Measurements from ENCODE around the gene MAN2B1.

DNA sequence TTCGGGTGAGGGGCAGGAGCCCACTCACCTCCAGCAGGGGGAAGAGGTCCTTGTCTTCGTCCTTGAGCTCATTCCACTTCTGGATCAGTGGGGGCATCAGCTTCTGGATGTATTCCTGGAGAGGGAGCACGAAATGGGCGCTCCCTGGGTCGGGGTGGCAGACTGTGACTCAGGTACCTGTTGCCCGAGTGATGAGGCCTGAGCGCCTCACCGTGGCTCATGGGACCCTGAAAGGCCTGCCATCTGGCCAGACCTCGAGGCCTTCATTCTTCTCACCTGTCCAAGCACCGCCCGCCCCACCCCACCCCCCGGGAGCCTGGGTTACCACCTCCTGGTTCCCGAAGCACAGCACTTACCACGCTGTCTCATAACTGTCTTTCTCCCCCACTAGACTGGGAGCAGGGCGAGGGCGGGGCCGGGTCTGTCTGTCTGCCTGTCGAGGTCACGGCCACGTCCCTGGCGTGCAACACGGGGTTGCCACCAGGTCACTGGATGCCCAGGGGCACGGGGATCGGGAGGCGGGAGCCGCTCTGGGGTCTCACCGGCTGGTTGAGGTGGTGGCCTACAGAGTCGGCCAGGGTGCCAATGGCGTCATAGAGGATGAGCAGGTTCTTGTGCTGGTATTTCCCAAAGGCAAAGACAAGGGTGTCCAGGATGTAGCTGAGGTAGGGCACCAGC, 39.3 kb upstream of the MAN2B1 start:
- TF ChIP-seq, protein P1, sequence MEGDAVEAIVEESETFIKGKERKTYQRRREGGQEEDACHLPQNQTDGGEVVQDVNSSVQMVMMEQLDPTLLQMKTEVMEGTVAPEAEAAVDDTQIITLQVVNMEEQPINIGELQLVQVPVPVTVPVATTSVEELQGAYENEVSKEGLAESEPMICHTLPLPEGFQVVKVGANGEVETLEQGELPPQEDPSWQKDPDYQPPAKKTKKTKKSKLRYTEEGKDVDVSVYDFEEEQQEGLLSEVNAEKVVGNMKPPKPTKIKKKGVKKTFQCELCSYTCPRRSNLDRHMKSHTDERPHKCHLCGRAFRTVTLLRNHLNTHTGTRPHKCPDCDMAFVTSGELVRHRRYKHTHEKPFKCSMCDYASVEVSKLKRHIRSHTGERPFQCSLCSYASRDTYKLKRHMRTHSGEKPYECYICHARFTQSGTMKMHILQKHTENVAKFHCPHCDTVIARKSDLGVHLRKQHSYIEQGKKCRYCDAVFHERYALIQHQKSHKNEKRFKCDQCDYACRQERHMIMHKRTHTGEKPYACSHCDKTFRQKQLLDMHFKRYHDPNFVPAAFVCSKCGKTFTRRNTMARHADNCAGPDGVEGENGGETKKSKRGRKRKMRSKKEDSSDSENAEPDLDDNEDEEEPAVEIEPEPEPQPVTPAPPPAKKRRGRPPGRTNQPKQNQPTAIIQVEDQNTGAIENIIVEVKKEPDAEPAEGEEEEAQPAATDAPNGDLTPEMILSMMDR (IDR thresholded peaks at IDR 0.05): no peak
- TF ChIP-seq POLR2AphosphoS5 (IDR thresholded peaks at IDR 0.05): no peak
